Keratinocyte (primary cell): ENCODE data around the gene SGIP1. TPM values are rescaled to one million over a fixed set of nuclear protein-coding genes. Genes with fewer than 3 reads are reported as not detected.

ENCODE experiments used
- DNase-seq: peaks from one replicate; pipeline ENCODE4 v3.0.0-alpha.2; 2011; ENCODE audit warnings: low read depth, missing footprints, low spot score
- FAIRE-seq: peaks from 2 replicates; lab custom pipeline; 2011; peaks lifted over from hg19 to GRCh38; lab: Jason Lieb, UNC
- H2AFZ ChIP-seq: 2 replicates; pipeline ENCODE4 v1.6.0; 2012; ENCODE audit warnings: low read length, control low read depth, inconsistent platforms; ENCODE audit not compliant: control insufficient read depth
- H3K27ac ChIP-seq: 2 replicates; pipeline ENCODE4 v1.5.1; 2011; ENCODE audit warnings: low read length; ENCODE audit not compliant: control insufficient read depth, insufficient read depth
- H3K27me3 ChIP-seq: 3 replicates; pipeline ENCODE4 v1.6.0; 2011; ENCODE audit warnings: low read length; ENCODE audit not compliant: control insufficient read depth, insufficient read depth; ENCODE audit errors: extremely low read depth
- H3K36me3 ChIP-seq, 2 experiments: 2 replicates in 1 of 2; 3 replicates in 1 of 2; pipeline ENCODE4 v1.5.1; 2011; ENCODE audit warnings: low read length in 2 of 2, mild to moderate bottlenecking in 1 of 2; ENCODE audit not compliant: control insufficient read depth in 2 of 2, insufficient read depth in 2 of 2; ENCODE audit errors: extremely low read depth in 1 of 2
- H3K4me1 ChIP-seq: 3 replicates; pipeline ENCODE4 v1.5.1; 2011; ENCODE audit warnings: low read length; ENCODE audit not compliant: control insufficient read depth, insufficient read depth; ENCODE audit errors: extremely low read depth
- H3K4me2 ChIP-seq: 3 replicates; pipeline ENCODE4 v1.6.0; 2011; ENCODE audit warnings: low read depth, low read length; ENCODE audit not compliant: control insufficient read depth, insufficient read depth; ENCODE audit errors: extremely low read depth
- H3K4me3 ChIP-seq, 3 experiments: fragments of 200-600 bp in 1 of 3; sonication (generic) in 1 of 3; 2 replicates in 2 of 3; 3 replicates in 1 of 3; pipeline ENCODE4 v1.5.1; 2011 to 2016; ENCODE audit warnings: low read length in 3 of 3, mild to moderate bottlenecking in 3 of 3, control low read depth in 2 of 3, inconsistent platforms in 1 of 3, low read depth in 1 of 3, mixed read lengths in 1 of 3, mixed run types in 1 of 3, moderate library complexity in 1 of 3; ENCODE audit not compliant: control insufficient read depth in 2 of 3, insufficient read depth in 2 of 3; ENCODE audit errors: extremely low read depth in 1 of 3
- H3K79me2 ChIP-seq: 2 replicates; pipeline ENCODE4 v1.6.0; 2012; ENCODE audit warnings: low read length; ENCODE audit not compliant: control insufficient read depth, insufficient read depth
- H3K9ac ChIP-seq: 3 replicates; pipeline ENCODE4 v1.6.0; 2011; ENCODE audit warnings: low read length; ENCODE audit not compliant: control insufficient read depth, insufficient read depth; ENCODE audit errors: extremely low read depth
- H3K9me1 ChIP-seq: 3 replicates; pipeline ENCODE4 v1.6.0; 2011; ENCODE audit warnings: low read length; ENCODE audit not compliant: control insufficient read depth, insufficient read depth; ENCODE audit errors: extremely low read depth
- H3K9me3 ChIP-seq: 2 replicates; pipeline ENCODE4 v1.5.1; 2012; ENCODE audit warnings: low read depth, low read length; ENCODE audit not compliant: control insufficient read depth
- H4K20me1 ChIP-seq: 3 replicates; pipeline ENCODE4 v1.6.0; 2011; ENCODE audit warnings: low read length; ENCODE audit not compliant: control insufficient read depth, insufficient read depth; ENCODE audit errors: extremely low read depth
- CTCF ChIP-seq, 3 experiments: IDR thresholded peaks in 1 of 3; conservative IDR thresholded peaks in 1 of 3; optimal IDR thresholded peaks in 1 of 3; 2 replicates in 2 of 3; 3 replicates in 1 of 3; pipeline versions ENCODE3 to v1.5.1; 2011; ENCODE audit warnings: low read length in 3 of 3, mild to moderate bottlenecking in 3 of 3, moderate library complexity in 2 of 3, control low read depth in 1 of 3, inconsistent platforms in 1 of 3; ENCODE audit not compliant: insufficient read depth in 2 of 3; ENCODE audit errors: extremely low read depth in 1 of 3
- EZH2 ChIP-seq: IDR thresholded peaks from one replicate; pipeline ENCODE4 v1.6.1; 2012; ENCODE audit warnings: inconsistent platforms, mild to moderate bottlenecking, low read length, moderate library complexity
- dilution Hi-C: fragments of 300-500 bp; cut with MboI; formaldehyde crosslinking; loops from one replicate; pipeline ENCODE4 v1.7.0; 2020; ENCODE audit warnings: low sequenced_read_pairs; ENCODE audit not compliant: extremely low pct_ligation_motif_present
- polyA plus RNA-seq, 5 experiments: library from polyadenylated mRNA; depleted of rRNA in 3 of 5; stranded (reverse) in 3 of 5; stranded (forward) in 1 of 5; unstranded in 1 of 5; fragments of >200 nt; gene quantifications; 1 replicate in 1 of 5; 2 replicates in 3 of 5; 3 replicates in 1 of 5; pipeline versions ENCODE4 v1.2.1 to v1.2.3, GENCODE V29; 2011 to 2012; ENCODE audit warnings: missing spikeins in 2 of 5, low read depth in 1 of 5, low replicate concordance in 1 of 5

The SGIP1 gene
- polyA plus RNA-seq, 1 donor (not counting 4 experiments of a cell fraction or from before 2014, with no cell fraction given), result 0.05 TPM

GRCh38 chr1:66787641-66788040, 253.7 kb downstream of the SGIP1 start:
- Histone ChIP-seq H2AFZ (no peak overlapping the region), H3K4me2 (no peak overlapping the region), H3K27me3 (no peaks in the 10 kb centered on the region), H4K20me1 (no peaks in the 10 kb centered on the region), H3K4me1 (peaks cover 6% of the 10 kb centered on the region), H3K9ac (no peak overlapping the region), H3K4me3 (no peak overlapping the region), H3K36me3 (no peaks in the 10 kb centered on the region), H3K79me2 (no peaks in the 10 kb centered on the region), H3K9me1 (no peaks in the 10 kb centered on the region), H3K9me3 (no peaks in the 10 kb centered on the region), H3K27ac (no peak overlapping the region)
- no peak for TF ChIP-seq CTCF (optimal IDR thresholded peaks at IDR 0.05 in 1 of 3, IDR thresholded peaks at IDR 0.05 in 1 of 3, conservative IDR thresholded peaks at IDR 0.05 in 1 of 3; ENCODE audit: extremely low read depth in 1 of 3, insufficient read depth in 2 of 3, low read length in 3 of 3)
- no peak for TF ChIP-seq EZH2
- DNase-seq, result no peak
- dilution Hi-C loops, result no loop called here
- no peak for FAIRE-seq

GRCh38 chr1:66788231-66788939, 254.4 kb downstream of the SGIP1 start:
- FAIRE-seq (peak; percentile 9), DNase-seq (no peak)
- Histone ChIP-seq H3K9me3 (no peaks in the 10 kb centered on the region), H3K9ac (no peak overlapping the region), H3K36me3 (no peaks in the 10 kb centered on the region), H3K9me1 (no peaks in the 10 kb centered on the region), H3K4me3 (no peak overlapping the region), H2AFZ (no peak overlapping the region), H3K4me1 (peaks cover 6% of the 10 kb centered on the region), H3K27me3 (no peaks in the 10 kb centered on the region), H3K79me2 (no peaks in the 10 kb centered on the region), H3K4me2 (peak overlapping the region; percentile 55), H3K27ac (no peak overlapping the region), H4K20me1 (no peaks in the 10 kb centered on the region)
- dilution Hi-C loops, result no loop called here
- no peak for TF ChIP-seq CTCF (optimal IDR thresholded peaks at IDR 0.05 in 1 of 3, IDR thresholded peaks at IDR 0.05 in 1 of 3, conservative IDR thresholded peaks at IDR 0.05 in 1 of 3; ENCODE audit: extremely low read depth in 1 of 3, insufficient read depth in 2 of 3, low read length in 3 of 3)
- no peak for TF ChIP-seq EZH2
